DMS53 treated with DMSO at 0.1 percent for 48 hours (cell line): Measurements from ENCODE around the gene GPR84.
A peak's percentile ranks its signal among the peaks of the same experiment; 100 is the strongest.

ENCODE experiments used
- DNase-seq: peaks from one replicate; lab custom pipeline; 2025; ENCODE audit not compliant: unreplicated experiment; lab: John Stamatoyannopoulos, UW

The GPR84 gene

GRCh38 chr12:54364413-54364812 is at the start of gene GPR84:
TSS of gene GPR84 (minus strand) at chr12:54364486. CDS start at chr12:54363851, 635 bp downstream.
- no peak for DNase-seq

GRCh38 chr12:54413284-54414190 is 49.3 kb upstream of the GPR84 start:
- no peak for DNase-seq

DNA sequence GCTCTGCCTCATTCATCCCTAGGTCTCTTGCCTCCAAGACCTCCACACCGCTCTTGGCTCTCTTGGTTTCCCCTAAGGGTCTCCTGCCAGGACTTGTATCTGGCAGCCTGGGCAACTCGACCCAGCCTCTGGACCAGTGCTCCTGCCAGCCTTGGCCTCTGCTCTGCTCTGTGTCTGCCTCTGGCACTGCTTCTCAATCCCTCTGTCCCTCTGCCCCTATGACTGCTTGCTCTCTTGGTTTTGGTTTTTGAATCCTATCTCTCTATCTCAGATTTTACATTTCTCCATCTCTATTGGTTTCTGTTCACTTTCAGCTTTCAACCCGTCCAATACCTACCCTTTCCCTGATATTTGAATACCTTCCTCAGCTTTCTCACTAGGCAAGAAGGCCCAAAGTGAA is 48.5 kb upstream of the GPR84 start:
- DNase-seq: no peak

DNA sequence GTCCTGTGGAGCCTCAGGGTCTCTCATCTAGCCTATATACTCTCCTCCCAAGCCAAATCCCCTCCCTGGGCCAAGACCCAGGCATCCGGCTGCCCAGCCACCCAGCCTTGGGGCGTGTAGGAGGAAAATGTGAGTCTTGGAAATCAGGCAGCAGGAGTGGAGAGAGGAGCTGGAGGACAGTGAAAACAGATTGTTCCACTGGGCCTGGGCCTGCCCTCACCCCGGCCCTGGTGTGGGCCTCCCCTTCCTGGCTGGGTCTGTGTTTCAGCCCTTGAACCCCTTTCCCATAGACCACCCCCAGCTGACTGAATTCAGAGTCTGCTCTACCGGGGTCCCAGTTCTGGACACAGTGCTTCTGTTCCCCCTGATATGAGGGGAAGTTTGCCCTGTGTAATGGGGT is 48.1 kb upstream of the GPR84 start:
- no peak for DNase-seq

DNA sequence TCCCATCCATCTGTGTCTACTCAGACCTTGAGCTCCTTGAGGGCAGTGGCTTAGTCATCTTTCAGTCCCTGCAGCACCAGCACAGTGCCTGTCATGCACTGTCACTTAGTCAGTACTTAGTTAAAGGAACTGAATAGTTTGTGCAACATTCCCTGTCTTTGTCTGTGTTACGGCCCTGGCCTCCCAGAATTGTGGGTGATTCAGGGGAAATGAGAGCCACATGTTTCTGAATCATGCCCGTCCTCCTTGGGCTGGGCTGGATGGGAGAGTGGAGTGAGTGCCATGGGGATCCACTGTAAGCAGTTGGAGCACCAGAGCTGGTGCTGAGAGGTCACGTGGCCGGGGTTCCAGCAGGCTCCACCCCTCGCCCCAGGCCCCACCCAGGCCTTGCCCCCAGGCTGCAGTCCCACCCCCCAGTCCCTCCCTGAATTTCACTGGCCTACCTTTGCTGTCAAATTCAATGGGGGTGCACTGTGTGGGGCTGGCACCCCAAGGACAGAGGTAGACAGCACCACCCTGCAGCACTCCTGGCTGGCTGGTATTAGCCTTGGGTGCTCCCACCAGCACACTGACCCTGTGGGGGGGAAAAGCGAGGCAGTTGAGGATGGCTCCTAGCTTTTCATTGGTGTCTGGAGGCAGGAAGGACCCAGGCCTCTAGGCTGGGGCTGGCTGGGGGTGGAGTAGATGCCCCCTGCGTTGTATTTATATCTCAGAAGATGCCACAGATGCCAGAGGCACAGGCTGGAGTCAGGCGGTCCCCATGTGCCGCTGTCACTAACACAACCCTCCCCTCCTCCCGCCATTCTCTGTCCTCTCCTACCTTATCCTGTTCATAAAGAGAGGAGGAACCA is 47.3 kb upstream of the GPR84 start:
- no peak for DNase-seq

- no peak for DNase-seq
Measured at GRCh38 chr12:54409267-54409666, 45.0 kb upstream of the GPR84 start.

GRCh38 chr12:54407183-54407905 is 43.1 kb upstream of the GPR84 start:
- no peak for DNase-seq

- DNase-seq: no peak
Measured at GRCh38 chr12:54405573-54405972, 41.3 kb upstream of the GPR84 start.

- no peak for DNase-seq
Measured at GRCh38 chr12:54405106-54405505, 40.8 kb upstream of the GPR84 start.

- peak; percentile 15 for DNase-seq
Measured at GRCh38 chr12:54404061-54405004, 40.0 kb upstream of the GPR84 start.

GRCh38 chr12:54401119-54401518 is 36.8 kb upstream of the GPR84 start:
- no peak for DNase-seq

GRCh38 chr12:54398995-54399793 is 34.9 kb upstream of the GPR84 start:
- DNase-seq: peak; percentile 63

DNA sequence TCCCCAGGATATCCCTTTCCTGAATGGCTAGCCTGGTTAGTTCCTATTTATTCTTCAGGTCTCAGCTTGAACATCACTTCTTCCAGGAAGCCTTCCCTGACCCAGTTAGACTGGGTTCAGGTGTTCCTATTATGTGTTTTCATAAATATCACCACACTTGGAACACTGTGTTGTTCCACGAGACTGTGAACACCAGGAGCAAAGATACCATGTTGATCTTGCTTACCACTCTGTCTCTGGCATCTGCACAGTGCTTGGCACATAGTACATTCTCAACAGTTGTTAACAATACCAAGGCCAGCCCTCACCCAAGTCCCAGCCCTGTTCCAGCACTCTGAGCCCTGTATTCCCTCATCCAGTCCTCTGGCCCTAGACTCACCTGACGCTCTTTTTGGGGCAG is 33.9 kb upstream of the GPR84 start:
- no peak for DNase-seq

DNA sequence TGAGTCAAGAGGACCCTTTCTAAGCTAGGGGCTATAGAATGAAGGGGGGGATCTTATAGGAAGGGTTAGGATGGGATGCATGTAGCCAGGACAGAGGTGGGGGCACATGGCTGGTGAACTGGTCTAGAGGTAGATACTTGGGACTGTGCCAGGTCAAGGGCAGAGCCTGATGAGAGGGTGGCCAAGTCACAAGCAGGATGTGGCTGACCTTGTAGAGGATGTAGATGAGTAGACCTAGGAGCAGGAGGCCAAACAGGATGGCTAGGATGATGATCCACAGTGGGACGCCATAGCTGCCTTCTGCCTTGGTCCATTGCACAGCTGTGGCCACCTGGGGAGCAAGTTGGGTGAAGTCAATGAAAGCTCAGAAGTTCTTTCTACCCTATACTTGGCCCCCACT is 32.9 kb upstream of the GPR84 start:
- DNase-seq: no peak

DNA sequence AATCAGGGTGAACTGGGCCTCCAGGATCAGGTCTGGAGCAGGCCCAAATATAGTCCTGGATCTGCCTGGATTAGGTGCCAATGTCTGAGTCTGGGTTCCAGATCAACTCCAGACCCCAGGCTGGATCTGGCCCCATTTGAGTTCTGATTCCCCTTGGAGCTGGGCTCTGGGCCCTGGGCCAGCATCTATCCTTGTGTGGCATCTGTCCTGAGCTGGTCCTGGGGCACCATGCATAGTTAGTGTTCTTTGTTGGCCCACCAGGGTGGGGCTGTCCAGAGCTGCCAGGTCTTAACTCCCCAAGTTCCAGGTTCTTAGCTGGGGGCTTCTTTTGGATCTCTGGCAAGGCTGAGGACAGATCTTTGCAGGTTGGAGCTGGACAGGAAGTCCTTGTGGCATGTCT is 31.3 kb upstream of the GPR84 start:
- DNase-seq: no peak

DNA sequence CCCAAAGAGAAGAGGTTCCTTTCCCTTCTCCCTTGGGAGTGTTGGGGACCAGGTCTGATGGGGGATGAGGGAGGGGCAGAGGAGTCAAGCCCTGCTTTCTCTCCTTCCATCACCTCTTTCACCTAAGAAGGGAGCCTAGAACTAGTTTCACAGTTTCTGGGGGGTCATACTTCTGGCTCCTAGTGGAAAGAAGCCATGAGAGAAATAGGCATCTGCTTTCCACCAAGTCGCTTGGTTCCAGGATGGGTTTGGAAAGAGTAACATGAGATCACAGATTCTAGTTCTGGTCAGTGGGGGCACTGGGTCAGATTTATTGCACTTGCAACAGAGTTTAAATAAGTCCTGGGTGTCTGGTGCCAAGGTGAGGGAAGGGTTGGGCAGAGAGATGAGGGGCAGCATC is 30.7 kb upstream of the GPR84 start:
- DNase-seq: no peak

GRCh38 chr12:54394281-54394719 is 30.0 kb upstream of the GPR84 start:
- DNase-seq: peak; percentile 36

DNA sequence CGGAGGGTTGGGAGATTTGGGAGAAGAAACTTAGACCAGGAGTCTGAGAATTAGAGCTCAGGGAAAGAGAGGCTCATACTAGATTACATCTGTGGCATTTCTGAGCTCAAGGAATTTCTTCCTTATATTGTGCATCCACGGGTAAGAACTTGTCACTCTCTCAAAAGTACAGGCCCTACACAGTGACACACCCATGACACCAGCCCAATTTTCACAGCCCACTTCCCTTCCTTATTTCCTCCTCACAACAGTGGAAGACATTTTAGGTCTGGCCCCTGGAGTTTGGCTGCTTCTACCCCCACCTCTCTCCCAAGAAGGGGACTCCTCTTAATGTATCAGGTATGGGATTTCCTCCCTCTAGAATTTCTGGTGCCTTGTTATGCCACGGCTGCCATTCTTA is 29.5 kb upstream of the GPR84 start:
- DNase-seq: no peak

DNA sequence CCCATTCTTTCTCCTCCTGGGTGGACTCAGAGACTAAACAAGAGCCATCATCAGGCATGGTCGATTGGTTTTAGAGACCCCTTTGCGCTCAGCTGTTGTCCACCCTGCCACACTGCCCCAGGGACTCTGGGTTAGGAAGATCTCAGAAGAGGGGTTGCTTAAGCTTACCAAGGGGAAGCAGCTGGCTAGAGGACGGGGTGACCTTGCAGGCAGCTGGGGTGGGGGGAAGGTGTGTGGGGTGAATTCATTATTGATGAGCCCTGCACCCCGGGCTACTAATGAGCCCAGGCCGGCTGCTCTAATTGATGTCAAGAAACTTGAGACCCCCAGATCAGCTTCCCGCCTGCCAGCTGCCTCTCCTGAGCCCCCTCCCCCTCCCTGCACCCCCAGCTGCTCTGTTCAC is 28.9 kb upstream of the GPR84 start:
- DNase-seq: no peak
